Parathyroid adenoma (tissue), 2 donors: ENCODE results near the gene LMO3.

Experiments
- H2AFZ ChIP-seq: fragments of 300-600 bp; sonication (generic); one replicate; pipeline ENCODE4 v1.7.0; 2017; ENCODE audit warnings: antibody characterized with exemption, mild to moderate bottlenecking
- H3K27ac ChIP-seq: fragments of 300-600 bp; sonication (generic); one replicate; pipeline ENCODE4 v1.7.0; 2017
- H3K27me3 ChIP-seq: fragments of 300-600 bp; sonication (generic); one replicate; pipeline ENCODE4 v1.7.0; 2017; ENCODE audit warnings: low read length; ENCODE audit not compliant: control insufficient read depth, insufficient read depth
- H3K36me3 ChIP-seq: fragments of 300-600 bp; sonication (generic); one replicate; pipeline ENCODE4 v1.7.0; 2017; ENCODE audit warnings: low read length; ENCODE audit not compliant: control insufficient read depth, insufficient read depth
- H3K4me1 ChIP-seq: fragments of 300-600 bp; sonication (generic); one replicate; pipeline ENCODE4 v1.7.0; 2017; ENCODE audit warnings: control low read depth
- H3K4me2 ChIP-seq: fragments of 300-600 bp; sonication (generic); one replicate; pipeline ENCODE4 v1.7.0; 2017; ENCODE audit warnings: low read length
- H3K4me3 ChIP-seq: fragments of 300-600 bp; sonication (generic); one replicate; pipeline ENCODE4 v1.7.0; 2017; ENCODE audit warnings: low read depth, low read length
- H3K79me2 ChIP-seq: fragments of 300-600 bp; sonication (generic); one replicate; pipeline ENCODE4 v1.7.0; 2017; ENCODE audit warnings: control low read depth
- H3K9ac ChIP-seq: fragments of 300-600 bp; sonication (generic); one replicate; pipeline ENCODE4 v1.7.0; 2017; ENCODE audit warnings: mild to moderate bottlenecking
- H3K9me3 ChIP-seq: fragments of 300-600 bp; sonication (generic); one replicate; pipeline ENCODE4 v1.7.0; 2017; ENCODE audit warnings: low read length; ENCODE audit not compliant: control insufficient read depth
- CTCF ChIP-seq: fragments of 300-600 bp; sonication (generic); IDR thresholded peaks from one replicate; pipeline ENCODE4 v1.7.0; 2017; ENCODE audit warnings: antibody characterized with exemption, mild to moderate bottlenecking
- donor health status: primary hyperparathyroidism.

Gene LMO3

GRCh38 chr12:16587110-16587453 is 18.9 kb downstream of the LMO3 start:
- no peaks in the 10 kb centered on the region for H3K27me3 ChIP-seq
- H3K4me3 ChIP-seq, result no peak overlapping the region
- no peaks in the 10 kb centered on the region for H3K4me1 ChIP-seq
- no peaks in the 10 kb centered on the region for H3K36me3 ChIP-seq
- no peaks in the 10 kb centered on the region for H3K79me2 ChIP-seq
- TF ChIP-seq CTCF, result no peak
- no peak overlapping the region for H3K27ac ChIP-seq
- H3K9ac ChIP-seq, result no peak overlapping the region
- H2AFZ ChIP-seq, result no peak overlapping the region
- no peaks in the 10 kb centered on the region for H3K9me3 ChIP-seq
- H3K4me2 ChIP-seq, result no peak overlapping the region

- H3K79me2 ChIP-seq, result no peaks in the 10 kb centered on the region
- H3K27ac ChIP-seq, result no peak overlapping the region
- no peaks in the 10 kb centered on the region for H3K27me3 ChIP-seq
- no peak overlapping the region for H2AFZ ChIP-seq
- H3K4me1 ChIP-seq, result no peaks in the 10 kb centered on the region
- H3K4me3 ChIP-seq, result no peak overlapping the region
- H3K4me2 ChIP-seq, result no peak overlapping the region
- no peaks in the 10 kb centered on the region for H3K36me3 ChIP-seq
- H3K9ac ChIP-seq, result no peak overlapping the region
- H3K9me3 ChIP-seq, result no peaks in the 10 kb centered on the region
- no peak for TF ChIP-seq CTCF
Measured at GRCh38 chr12:16586350-16587109, 19.4 kb downstream of the LMO3 start.

- no peak for TF ChIP-seq CTCF
Measured at GRCh38 chr12:16585781-16586180, 20.2 kb downstream of the LMO3 start.

GRCh38 chr12:16583969-16584745 is 21.8 kb downstream of the LMO3 start:
- Histone ChIP-seq H3K36me3 (no peaks in the 10 kb centered on the region), H3K9ac (no peak overlapping the region), H2AFZ (no peak overlapping the region), H3K27me3 (no peaks in the 10 kb centered on the region), H3K79me2 (no peaks in the 10 kb centered on the region), H3K27ac (no peak overlapping the region), H3K4me2 (no peak overlapping the region), H3K9me3 (no peaks in the 10 kb centered on the region), H3K4me3 (no peak overlapping the region), H3K4me1 (no peaks in the 10 kb centered on the region)
- no peak for TF ChIP-seq CTCF

More at GRCh38 chr12:16585781-16586180, 20.2 kb downstream of the LMO3 start:
- Histone ChIP-seq H2AFZ (no peak overlapping the region), H3K79me2 (no peaks in the 10 kb centered on the region), H3K4me1 (no peaks in the 10 kb centered on the region), H3K9me3 (no peaks in the 10 kb centered on the region), H3K27me3 (no peaks in the 10 kb centered on the region), H3K4me3 (no peak overlapping the region), H3K4me2 (no peak overlapping the region), H3K36me3 (no peaks in the 10 kb centered on the region), H3K27ac (no peak overlapping the region), H3K9ac (no peak overlapping the region)
